HG03520 (cell line): ENCODE measurements around the gene CALY.
A peak's percentile ranks its signal among the peaks of the same experiment; 100 is the strongest.

ENCODE experiments used
- ATAC-seq: cut with Tn5 transposase; IDR thresholded peaks from one replicate; pipeline ENCODE4 v1.9.1; 2021; ENCODE audit warnings: mild to moderate bottlenecking, moderate library complexity; ENCODE audit not compliant: unreplicated experiment

CALY gene

GRCh38 chr10:133366751-133367150 lies 30.1 kb upstream of the CALY start:
- no peak for ATAC-seq

GRCh38 chr10:133366130-133366478 lies 29.4 kb upstream of the CALY start:
- ATAC-seq: no peak

GRCh38 chr10:133365461-133366129 lies 28.9 kb upstream of the CALY start:
- ATAC-seq: no peak

- ATAC-seq: no peak
Observed at GRCh38 chr10:133364645-133365431, 28.1 kb upstream of the CALY start.

- no peak for ATAC-seq
Observed at GRCh38 chr10:133362846-133363245, 26.1 kb upstream of the CALY start.

- ATAC-seq: no peak
Observed at GRCh38 chr10:133361773-133362441, 25.2 kb upstream of the CALY start.

- no peak for ATAC-seq
Observed at GRCh38 chr10:133361227-133361626, 24.5 kb upstream of the CALY start.

GRCh38 chr10:133359972-133360610 lies 23.4 kb upstream of the CALY start:
- no peak for ATAC-seq

GRCh38 chr10:133359554-133359971 lies 22.9 kb upstream of the CALY start:
- no peak for ATAC-seq

GRCh38 chr10:133358925-133359310 lies 22.2 kb upstream of the CALY start:
- no peak for ATAC-seq

- no peak for ATAC-seq
Observed at GRCh38 chr10:133358162-133358924, 21.6 kb upstream of the CALY start.

GRCh38 chr10:133357285-133358161 lies 20.8 kb upstream of the CALY start, which contains the start of gene FUOM:
FUOM (minus strand) TSS chr10:133358019; CDS start chr10:133358007, 12 bp downstream.
- peak; percentile 65 for ATAC-seq

GRCh38 chr10:133356549-133357284 lies 20.0 kb upstream of the CALY start:
- ATAC-seq: no peak

GRCh38 chr10:133355991-133356390 lies 19.3 kb upstream of the CALY start:
- ATAC-seq: no peak

GRCh38 chr10:133355266-133355665 lies 18.6 kb upstream of the CALY start:
- no peak for ATAC-seq

GRCh38 chr10:133354672-133355240 lies 18.1 kb upstream of the CALY start:
- ATAC-seq: no peak

GRCh38 chr10:133353988-133354605 lies 17.4 kb upstream of the CALY start:
- ATAC-seq: no peak
